ENCODE results near the gene CTCFL. TPM values are rescaled to one million over a fixed set of nuclear protein-coding genes. Genes with fewer than 3 reads are reported as not detected.

Gene CTCFL
- total RNA-seq, 2 experiments from 2014 or later, result 0.63 TPM; not detected in 1

DNA sequence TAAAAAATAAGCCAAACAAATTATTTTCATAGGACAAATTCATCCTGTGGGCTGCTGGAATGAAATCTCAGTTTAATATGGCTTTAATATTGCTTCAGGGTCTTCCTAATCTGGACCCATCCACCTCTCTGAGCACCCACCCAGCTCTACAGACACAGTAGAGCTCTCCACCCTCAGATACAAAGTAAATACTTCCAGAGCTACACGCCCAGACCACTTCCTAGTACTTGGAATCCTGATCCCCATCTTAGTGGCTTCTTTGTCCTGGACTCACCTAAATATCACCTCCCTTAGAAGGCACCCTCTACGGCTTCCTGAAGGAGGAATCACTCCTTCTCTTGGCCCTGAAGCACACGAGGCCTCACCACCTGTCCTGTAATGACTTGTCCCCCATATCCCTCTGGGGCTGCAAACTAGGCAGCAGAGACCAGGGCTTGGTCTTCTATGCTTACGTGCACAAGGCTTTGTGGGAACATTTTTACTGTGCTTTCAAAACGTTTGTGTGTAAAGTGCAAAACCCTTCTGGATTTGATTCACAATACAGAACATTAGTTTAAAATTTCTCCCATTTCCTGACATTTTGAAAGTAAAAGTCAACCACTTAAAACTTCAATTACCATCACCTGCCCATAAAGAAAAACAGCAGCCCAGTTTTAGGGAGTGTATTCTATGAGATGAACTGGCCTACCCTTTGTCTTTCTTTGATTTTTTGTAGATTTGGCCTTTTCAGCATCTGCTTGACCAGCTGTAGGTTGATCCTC lies 2.4 kb downstream of the CTCFL start:
- H3K79me2 ChIP-seq (ENCODE audit: insufficient read depth, low read depth, low read length), result no peaks in the 10 kb centered on the region
- no peak overlapping the region for H3K4me3 ChIP-seq (ENCODE audit: low read depth, low read length, poor library complexity, severe bottlenecking)
- intact Hi-C loops (cut with micrococcal nuclease; ENCODE audit: unreplicated experiment), result no loop called here
- CTCF ChIA-PET (ENCODE audit: unreplicated experiment), result interaction anchor here (0.6 kb wide), 1 partner anchor 21 kb away, joined by 3 read pairs; no protein-coding TSS in a partner anchor
- H3K36me3 ChIP-seq (ENCODE audit: insufficient read depth, low read length), result peaks cover 7% of the 10 kb centered on the region
- H3K9me2 ChIP-seq (ENCODE audit: insufficient read depth, low read length), result no peaks in the 10 kb centered on the region
- no peak overlapping the region for H2AFZ ChIP-seq (ENCODE audit: low read length)
- POLR2A ChIA-PET, result interaction anchor here (0.6 kb wide), 2 partner anchors 32 to 460 kb away, joined by 3 read pairs; no protein-coding TSS in a partner anchor
- H3K27ac ChIP-seq (ENCODE audit: low read depth, low read length, poor library complexity, severe bottlenecking), result no peak overlapping the region
- no peaks in the 10 kb centered on the region for H3K9me3 ChIP-seq (ENCODE audit: low read length)
- no peak overlapping the region for H3K4me2 ChIP-seq (ENCODE audit: low read length)
- no TSS peak for BruUV-seq (replicated peaks)
- peaks cover 7% of the 10 kb centered on the region for H3K4me1 ChIP-seq (ENCODE audit: insufficient read depth, low read length, poor library complexity, severe bottlenecking)
- TF ChIP-seq EZH2phosphoT487 (IDR thresholded peaks at IDR 0.05; ENCODE audit: borderline replicate concordance, low read depth, low read length), result no peak
- TF ChIP-seq, protein P1, sequence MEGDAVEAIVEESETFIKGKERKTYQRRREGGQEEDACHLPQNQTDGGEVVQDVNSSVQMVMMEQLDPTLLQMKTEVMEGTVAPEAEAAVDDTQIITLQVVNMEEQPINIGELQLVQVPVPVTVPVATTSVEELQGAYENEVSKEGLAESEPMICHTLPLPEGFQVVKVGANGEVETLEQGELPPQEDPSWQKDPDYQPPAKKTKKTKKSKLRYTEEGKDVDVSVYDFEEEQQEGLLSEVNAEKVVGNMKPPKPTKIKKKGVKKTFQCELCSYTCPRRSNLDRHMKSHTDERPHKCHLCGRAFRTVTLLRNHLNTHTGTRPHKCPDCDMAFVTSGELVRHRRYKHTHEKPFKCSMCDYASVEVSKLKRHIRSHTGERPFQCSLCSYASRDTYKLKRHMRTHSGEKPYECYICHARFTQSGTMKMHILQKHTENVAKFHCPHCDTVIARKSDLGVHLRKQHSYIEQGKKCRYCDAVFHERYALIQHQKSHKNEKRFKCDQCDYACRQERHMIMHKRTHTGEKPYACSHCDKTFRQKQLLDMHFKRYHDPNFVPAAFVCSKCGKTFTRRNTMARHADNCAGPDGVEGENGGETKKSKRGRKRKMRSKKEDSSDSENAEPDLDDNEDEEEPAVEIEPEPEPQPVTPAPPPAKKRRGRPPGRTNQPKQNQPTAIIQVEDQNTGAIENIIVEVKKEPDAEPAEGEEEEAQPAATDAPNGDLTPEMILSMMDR (conservative IDR thresholded peaks at IDR 0.05; ENCODE audit: low read length), result no peak
- no peaks in the 10 kb centered on the region for H4K20me1 ChIP-seq (ENCODE audit: insufficient read depth, low read length)
- DNase-seq (ENCODE audit: low spot score), result no peak

DNA sequence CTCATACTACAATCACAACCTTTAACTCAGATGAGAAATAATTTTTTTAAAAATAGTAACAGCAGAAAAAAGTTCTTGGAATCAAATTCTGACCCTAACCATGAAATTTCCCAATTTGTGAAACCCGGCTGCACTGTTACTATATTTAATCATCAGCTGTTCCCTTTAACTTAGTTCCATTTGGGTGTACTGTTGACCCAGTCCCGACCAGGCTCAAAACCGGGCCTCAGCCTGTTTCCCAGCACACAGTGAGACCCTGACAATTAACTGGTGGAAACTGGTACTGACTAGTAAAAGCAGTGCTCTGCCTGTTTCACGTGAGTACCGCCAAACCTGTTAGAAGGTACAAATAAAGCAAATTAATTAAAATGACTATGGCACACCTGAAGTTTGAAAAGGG lies 7.0 kb downstream of the CTCFL start:
- no TSS peak for BruUV-seq (replicated peaks)
- Histone ChIP-seq H3K27ac (ENCODE audit: low read depth, low read length, poor library complexity, severe bottlenecking) (no peak overlapping the region), H3K9me2 (ENCODE audit: insufficient read depth, low read length) (no peaks in the 10 kb centered on the region), H3K36me3 (ENCODE audit: insufficient read depth, low read length) (peaks cover 33% of the 10 kb centered on the region), H3K79me2 (ENCODE audit: insufficient read depth, low read depth, low read length) (no peaks in the 10 kb centered on the region), H4K20me1 (ENCODE audit: insufficient read depth, low read length) (no peaks in the 10 kb centered on the region), H3K4me1 (ENCODE audit: insufficient read depth, low read length, poor library complexity, severe bottlenecking) (peaks cover 7% of the 10 kb centered on the region), H3K9me3 (ENCODE audit: low read length) (no peaks in the 10 kb centered on the region), H2AFZ (ENCODE audit: low read length) (no peak overlapping the region), H3K4me2 (ENCODE audit: low read length) (no peak overlapping the region), H3K4me3 (ENCODE audit: low read depth, low read length, poor library complexity, severe bottlenecking) (no peak overlapping the region)
- no peak for DNase-seq (ENCODE audit: low spot score)
- no peak for TF ChIP-seq EZH2phosphoT487 (IDR thresholded peaks at IDR 0.05; ENCODE audit: borderline replicate concordance, low read depth, low read length)
- TF ChIP-seq, protein P1 (conservative IDR thresholded peaks at IDR 0.05; ENCODE audit: low read length), result no peak
- POLR2A ChIA-PET, result interaction anchor here (1.5 kb wide), 1 partner anchor 14 kb away, joined by 4 read pairs; no protein-coding TSS in a partner anchor
- CTCF ChIA-PET (ENCODE audit: unreplicated experiment), result interaction anchor here (0.5 kb wide), 1 partner anchor 64 kb away, joined by 3 read pairs; no protein-coding TSS in a partner anchor
- intact Hi-C loops (cut with micrococcal nuclease; ENCODE audit: unreplicated experiment), result no loop called here

DNA sequence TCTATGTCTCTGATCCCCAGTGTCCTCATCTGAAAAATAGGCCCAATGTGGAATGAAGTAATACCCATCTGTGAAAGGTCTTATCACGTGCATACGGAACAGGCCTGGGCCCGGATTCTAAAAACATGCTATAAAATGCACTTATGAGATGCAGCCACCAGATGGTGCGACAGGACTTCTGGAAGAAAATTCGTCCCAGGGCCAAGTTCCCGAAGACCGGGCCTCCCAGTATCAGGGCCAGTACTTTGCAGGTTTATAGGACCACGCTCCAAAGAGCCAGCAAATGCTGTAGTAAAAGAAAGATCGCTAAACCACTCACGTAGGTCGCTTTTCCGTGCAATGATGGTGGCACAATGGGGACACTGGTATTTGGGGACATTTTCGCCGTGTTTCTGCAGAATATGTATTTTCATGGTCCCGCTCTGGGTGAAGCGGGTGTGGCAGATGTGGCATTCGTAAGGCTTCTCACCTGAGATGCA lies 10.6 kb downstream of the CTCFL start:
- H3K27ac ChIP-seq (ENCODE audit: low read depth, low read length, poor library complexity, severe bottlenecking), result no peak overlapping the region
- H3K36me3 ChIP-seq (ENCODE audit: insufficient read depth, low read length), result peaks cover 44% of the 10 kb centered on the region
- H3K4me1 ChIP-seq (ENCODE audit: insufficient read depth, low read length, poor library complexity, severe bottlenecking), result no peaks in the 10 kb centered on the region
- no peaks in the 10 kb centered on the region for H3K9me3 ChIP-seq (ENCODE audit: low read length)
- POLR2A ChIA-PET, result no interaction called here
- no peak overlapping the region for H3K4me2 ChIP-seq (ENCODE audit: low read length)
- no peaks in the 10 kb centered on the region for H3K9me2 ChIP-seq (ENCODE audit: insufficient read depth, low read length)
- intact Hi-C loops (cut with micrococcal nuclease; ENCODE audit: unreplicated experiment), result no loop called here
- no peaks in the 10 kb centered on the region for H3K79me2 ChIP-seq (ENCODE audit: insufficient read depth, low read depth, low read length)
- no peak overlapping the region for H3K4me3 ChIP-seq (ENCODE audit: low read depth, low read length, poor library complexity, severe bottlenecking)
- no peaks in the 10 kb centered on the region for H4K20me1 ChIP-seq (ENCODE audit: insufficient read depth, low read length)
- TF ChIP-seq, protein P1 (conservative IDR thresholded peaks at IDR 0.05; ENCODE audit: low read length), result peak; percentile 48
- no peak for TF ChIP-seq EZH2phosphoT487 (IDR thresholded peaks at IDR 0.05; ENCODE audit: borderline replicate concordance, low read depth, low read length)
- CTCF ChIA-PET (ENCODE audit: unreplicated experiment), result interaction anchor here (0.5 kb wide), 1 partner anchor 19 kb away, joined by 3 read pairs; no protein-coding TSS in a partner anchor
- no TSS peak for BruUV-seq (replicated peaks)
- no peak overlapping the region for H2AFZ ChIP-seq (ENCODE audit: low read length)
- DNase-seq (ENCODE audit: low spot score), result no peak

All from OCI-LY7 (cell line).